ENCODE measurements around the gene ACKR2. TPM values are rescaled to one million over a fixed set of nuclear protein-coding genes. Genes with fewer than 3 reads are reported as not detected.

ACKR2 gene
- total and polyA plus RNA-seq, 2 experiments from 2014 or later: 1.7 to 3.9 TPM

GRCh38 chr3:42914771-42915515, 105.7 kb downstream of the ACKR2 start:
- Histone ChIP-seq H3K79me2 (no peaks in the 10 kb centered on the region), H4K20me1 (ENCODE audit: insufficient read depth, poor library complexity, severe bottlenecking) (no peaks in the 10 kb centered on the region), H2AFZ (no peak overlapping the region), H3K9me2 (replicated peaks; ENCODE audit: insufficient read depth) (no peaks in the 10 kb centered on the region), H3K27me3 (no peaks in the 10 kb centered on the region), H3K4me1 (ENCODE audit: insufficient read depth) (no peaks in the 10 kb centered on the region), H3K4me3 (no peak overlapping the region), H3K27ac (no peak overlapping the region), H3K9me3 (ENCODE audit: low read depth) (peaks cover 3% of the 10 kb centered on the region), H3K36me3 (replicated peaks; ENCODE audit: insufficient read depth, low read depth) (no peaks in the 10 kb centered on the region), H3K4me2 (no peak overlapping the region)
- TF ChIP-seq EZH2phosphoT487 (IDR thresholded peaks at IDR 0.05; ENCODE audit: low read depth, severe bottlenecking, unreplicated experiment) (no peak), CTCF (IDR thresholded peaks at IDR 0.05; ENCODE audit: poor library complexity) (no peak), EZH2 (IDR thresholded peaks at IDR 0.05; ENCODE audit: borderline replicate concordance) (no peak)
- 83% methylated on average over 8 of the region's 8 CpGs for WGBS (ENCODE audit: low lambda C conversion rate, missing lambda C conversion rate)
- no peak for DNase-seq (ENCODE audit: low spot score)

Small RNA genes within 50 kb of the gene (small RNA-seq; reads per million reads assigned to genes)
- not detected for gene CCDC13

Other genes starting within 250 kb of the ACKR2 start
- gene SEC22C, start 227.5 kb upstream of the ACKR2 start, total RNA-seq: 44.1 and 53.9 TPM in 2 replicates
- 23.5 and 31.4 TPM in 2 replicates for gene SEC22C, start 227.5 kb upstream of the ACKR2 start, polyA plus RNA-seq
- 23.5 and 26.8 TPM in 2 replicates for gene SS18L2, start 218.6 kb upstream of the ACKR2 start, total RNA-seq
- 53.7 and 61.7 TPM in 2 replicates for gene SS18L2, start 218.6 kb upstream of the ACKR2 start, polyA plus RNA-seq
- 74.3 and 78.9 TPM in 2 replicates for gene NKTR, start 208.8 kb upstream of the ACKR2 start, total RNA-seq
- 36.8 and 66.2 TPM in 2 replicates for gene NKTR, start 208.8 kb upstream of the ACKR2 start, polyA plus RNA-seq
- 12.3 and 14.2 TPM in 2 replicates for gene ZBTB47, start 155.7 kb upstream of the ACKR2 start, total RNA-seq
- gene ZBTB47, start 155.7 kb upstream of the ACKR2 start, polyA plus RNA-seq: 4.7 and 7.0 TPM in 2 replicates
- gene KLHL40, start 123.9 kb upstream of the ACKR2 start, total RNA-seq: not detected in 2 replicates
- not detected in 2 replicates for gene KLHL40, start 123.9 kb upstream of the ACKR2 start, polyA plus RNA-seq
- not detected in 2 replicates for gene HHATL, start 106.6 kb upstream of the ACKR2 start, total RNA-seq
- not detected in 2 replicates for gene HHATL, start 106.6 kb upstream of the ACKR2 start, polyA plus RNA-seq
- 0.63 TPM in 1 of 2 replicates, not detected in the other for gene CCDC13, start 36.2 kb upstream of the ACKR2 start, total RNA-seq
- gene CCDC13, start 36.2 kb upstream of the ACKR2 start, polyA plus RNA-seq: 2.1 TPM in 1 of 2 replicates, not detected in the other
- gene HIGD1A, start 5.0 kb upstream of the ACKR2 start, total RNA-seq: 252 and 266 TPM in 2 replicates
- 212 and 218 TPM in 2 replicates for gene HIGD1A, start 5.0 kb upstream of the ACKR2 start, polyA plus RNA-seq
- 5.7 and 5.9 TPM in 2 replicates for gene CYP8B1, start 66.4 kb downstream of the ACKR2 start, total RNA-seq
- 2.2 and 4.5 TPM in 2 replicates for gene CYP8B1, start 66.4 kb downstream of the ACKR2 start, polyA plus RNA-seq
- 0.07 TPM in 1 of 2 replicates, not detected in the other for gene ZNF662, start 96.7 kb downstream of the ACKR2 start, total RNA-seq
- not detected in 2 replicates for gene ZNF662, start 96.7 kb downstream of the ACKR2 start, polyA plus RNA-seq
- 2.1 and 2.4 TPM in 2 replicates for gene GASK1A, start 169.9 kb downstream of the ACKR2 start, total RNA-seq
- 1.1 and 2.6 TPM in 2 replicates for gene GASK1A, start 169.9 kb downstream of the ACKR2 start, polyA plus RNA-seq

Measured in hepatocyte (in vitro differentiated cells).